Activated T-helper 17 cell treated with anti-CD3 and anti-CD28 coated beads, Interleukin-2, amount 50 U/mL, for 72 hours (primary cell): ENCODE measurements around the gene ABCC4. TPM values are rescaled to one million over a fixed set of nuclear protein-coding genes. Genes with fewer than 3 reads are reported as not detected.
A peak's percentile ranks its signal among the peaks of the same experiment; 100 is the strongest.
"Not testable (repeated sequence)": the region's sequence is repeated elsewhere in the genome, so short reads cannot be mapped to it uniquely, and the experiment has no call there.

Experiments used
- ATAC-seq: fragments of 150-1000 bp; cut with Tn5 transposase; replicated peaks from 2 replicates; pipeline ENCODE4 v1.10.0; 2021; ENCODE audit warnings: mild to moderate bottlenecking, moderate library complexity
- H3K27ac Mint-ChIP-seq: one replicate; pipeline ENCODE4 v1.8.0; 2022; ENCODE audit warnings: mixed read lengths
- H3K27me3 Mint-ChIP-seq: one replicate; pipeline ENCODE4 v1.8.0; 2022; ENCODE audit warnings: mixed read lengths
- H3K36me3 Mint-ChIP-seq: one replicate; pipeline ENCODE4 v1.8.0; 2022; ENCODE audit warnings: low read depth, mild to moderate bottlenecking, mixed read lengths
- H3K4me1 Mint-ChIP-seq: one replicate; pipeline ENCODE4 v1.8.0; 2022; ENCODE audit warnings: mixed read lengths
- H3K4me3 Mint-ChIP-seq: one replicate; pipeline ENCODE4 v1.8.0; 2022; ENCODE audit warnings: mild to moderate bottlenecking, mixed read lengths
- H3K9me3 Mint-ChIP-seq: one replicate; pipeline ENCODE4 v1.8.0; 2022; ENCODE audit warnings: mixed read lengths
- total RNA-seq, 2 donors: library from RNA; stranded (reverse); gene quantifications; one replicate each; pipeline ENCODE4 v1.2.3, GENCODE V29; 2022

ABCC4 gene
- total RNA-seq, 2 donors from 2014 or later, result 6.5 to 14.4 TPM

GRCh38 chr13:95217920-95218830 lies 83.1 kb downstream of the ABCC4 start:
- Mint-ChIP-seq H3K4me1 (no peaks in the 10 kb centered on the region), H3K9me3 (no peaks in the 10 kb centered on the region), H3K27ac (no peak overlapping the region), H3K36me3 (no peaks in the 10 kb centered on the region), H3K27me3 (no peaks in the 10 kb centered on the region), H3K4me3 (no peak overlapping the region)
- no peak for ATAC-seq

- Mint-ChIP-seq H3K9me3 (no peaks in the 10 kb centered on the region), H3K4me3 (no peak overlapping the region), H3K27me3 (no peaks in the 10 kb centered on the region), H3K36me3 (peaks cover 5% of the 10 kb centered on the region), H3K27ac (no peak overlapping the region), H3K4me1 (no peaks in the 10 kb centered on the region)
- ATAC-seq, result no peak
These were observed 85.1 kb downstream of the ABCC4 start for GRCh38 chr13:95216182-95216581.

GRCh38 chr13:95212983-95213850 lies 88.0 kb downstream of the ABCC4 start:
- H3K27ac Mint-ChIP-seq, result no peak overlapping the region
- peaks cover 7% of the 10 kb centered on the region for H3K36me3 Mint-ChIP-seq
- no peaks in the 10 kb centered on the region for H3K9me3 Mint-ChIP-seq
- H3K27me3 Mint-ChIP-seq, result no peaks in the 10 kb centered on the region
- H3K4me3 Mint-ChIP-seq, result no peak overlapping the region
- ATAC-seq, result no peak
- H3K4me1 Mint-ChIP-seq, result no peaks in the 10 kb centered on the region

GRCh38 chr13:95209109-95209508 lies 92.1 kb downstream of the ABCC4 start:
- H3K27me3 Mint-ChIP-seq, result no peaks in the 10 kb centered on the region
- no peaks in the 10 kb centered on the region for H3K4me1 Mint-ChIP-seq
- no peak overlapping the region for H3K4me3 Mint-ChIP-seq
- H3K9me3 Mint-ChIP-seq, result no peaks in the 10 kb centered on the region
- ATAC-seq, result no peak
- no peak overlapping the region for H3K27ac Mint-ChIP-seq
- H3K36me3 Mint-ChIP-seq, result peaks cover 44% of the 10 kb centered on the region

GRCh38 chr13:95207769-95208366 lies 93.4 kb downstream of the ABCC4 start:
- Mint-ChIP-seq H3K27ac (no peak overlapping the region), H3K4me1 (no peaks in the 10 kb centered on the region), H3K4me3 (no peak overlapping the region), H3K9me3 (no peaks in the 10 kb centered on the region), H3K36me3 (peaks cover 44% of the 10 kb centered on the region), H3K27me3 (no peaks in the 10 kb centered on the region)
- ATAC-seq, result no peak

GRCh38 chr13:95206116-95206515 lies 95.1 kb downstream of the ABCC4 start:
- no peaks in the 10 kb centered on the region for H3K27me3 Mint-ChIP-seq
- no peak overlapping the region for H3K27ac Mint-ChIP-seq
- ATAC-seq, result no peak
- peaks cover 45% of the 10 kb centered on the region for H3K36me3 Mint-ChIP-seq
- no peaks in the 10 kb centered on the region for H3K9me3 Mint-ChIP-seq
- no peak overlapping the region for H3K4me3 Mint-ChIP-seq
- H3K4me1 Mint-ChIP-seq, result no peaks in the 10 kb centered on the region

GRCh38 chr13:95204231-95204765 lies 97.0 kb downstream of the ABCC4 start:
- ATAC-seq, result no peak

GRCh38 chr13:95201814-95202651 lies 99.2 kb downstream of the ABCC4 start:
- no peaks in the 10 kb centered on the region for H3K27me3 Mint-ChIP-seq
- no peak overlapping the region for H3K27ac Mint-ChIP-seq
- peak; percentile 45 for ATAC-seq
- no peak overlapping the region for H3K4me3 Mint-ChIP-seq
- H3K36me3 Mint-ChIP-seq, result peaks cover 46% of the 10 kb centered on the region
- H3K9me3 Mint-ChIP-seq, result no peaks in the 10 kb centered on the region
- no peaks in the 10 kb centered on the region for H3K4me1 Mint-ChIP-seq

More at GRCh38 chr13:95204231-95204765, 97.0 kb downstream of the ABCC4 start:
- H3K9me3 Mint-ChIP-seq, result no peaks in the 10 kb centered on the region
- H3K4me3 Mint-ChIP-seq, result no peak overlapping the region
- H3K27ac Mint-ChIP-seq, result no peak overlapping the region
- H3K36me3 Mint-ChIP-seq, result peaks cover 55% of the 10 kb centered on the region
- H3K27me3 Mint-ChIP-seq, result no peaks in the 10 kb centered on the region
- no peaks in the 10 kb centered on the region for H3K4me1 Mint-ChIP-seq

GRCh38 chr13:95200386-95200957 lies 100.8 kb downstream of the ABCC4 start:
- H3K27ac Mint-ChIP-seq, H3K4me3 Mint-ChIP-seq, H3K4me1 Mint-ChIP-seq, ATAC-seq, H3K9me3 Mint-ChIP-seq, H3K27me3 Mint-ChIP-seq: not testable (repeated sequence)
- peaks cover 31% of the 10 kb centered on the region for H3K36me3 Mint-ChIP-seq

- H3K4me1 Mint-ChIP-seq, result no peaks in the 10 kb centered on the region
- H3K27ac Mint-ChIP-seq, result no peak overlapping the region
- no peaks in the 10 kb centered on the region for H3K9me3 Mint-ChIP-seq
- H3K27me3 Mint-ChIP-seq, result no peaks in the 10 kb centered on the region
- peaks cover 26% of the 10 kb centered on the region for H3K36me3 Mint-ChIP-seq
- H3K4me3 Mint-ChIP-seq, result no peak overlapping the region
- no peak for ATAC-seq
These were observed 101.4 kb downstream of the ABCC4 start for GRCh38 chr13:95199896-95200295.

- not testable (repeated sequence) for H3K9me3 Mint-ChIP-seq, H3K4me3 Mint-ChIP-seq, H3K27me3 Mint-ChIP-seq, ATAC-seq, H3K27ac Mint-ChIP-seq, H3K4me1 Mint-ChIP-seq
- peaks cover 26% of the 10 kb centered on the region for H3K36me3 Mint-ChIP-seq
These were observed 102.6 kb downstream of the ABCC4 start for GRCh38 chr13:95198606-95199005.

GRCh38 chr13:95197548-95197947 lies 103.7 kb downstream of the ABCC4 start:
- no peak for ATAC-seq
- peaks cover 26% of the 10 kb centered on the region for H3K36me3 Mint-ChIP-seq
- no peaks in the 10 kb centered on the region for H3K27me3 Mint-ChIP-seq
- no peak overlapping the region for H3K4me3 Mint-ChIP-seq
- no peak overlapping the region for H3K27ac Mint-ChIP-seq
- H3K9me3 Mint-ChIP-seq, result no peaks in the 10 kb centered on the region
- H3K4me1 Mint-ChIP-seq, result no peaks in the 10 kb centered on the region

GRCh38 chr13:95195146-95195545 lies 106.1 kb downstream of the ABCC4 start:
- no peak for ATAC-seq
- no peaks in the 10 kb centered on the region for H3K27me3 Mint-ChIP-seq
- peaks cover 18% of the 10 kb centered on the region for H3K36me3 Mint-ChIP-seq
- no peak overlapping the region for H3K4me3 Mint-ChIP-seq
- no peaks in the 10 kb centered on the region for H3K4me1 Mint-ChIP-seq
- H3K27ac Mint-ChIP-seq, result no peak overlapping the region
- no peaks in the 10 kb centered on the region for H3K9me3 Mint-ChIP-seq
